HG03558 (cell line): ENCODE measurements around the gene POLD3.
"Not testable (repeated sequence)": the region's sequence is repeated elsewhere in the genome, so short reads cannot be mapped to it uniquely, and the experiment has no call there.

Experiments used
- ATAC-seq: cut with Tn5 transposase; IDR thresholded peaks from one replicate; pipeline ENCODE4 v1.9.1; 2021; ENCODE audit warnings: moderate number of reproducible peaks; ENCODE audit not compliant: unreplicated experiment; ENCODE audit errors: extremely low read depth

POLD3 gene

GRCh38 chr11:74579577-74580270 is 12.7 kb upstream of the POLD3 start:
- ATAC-seq = no peak

DNA sequence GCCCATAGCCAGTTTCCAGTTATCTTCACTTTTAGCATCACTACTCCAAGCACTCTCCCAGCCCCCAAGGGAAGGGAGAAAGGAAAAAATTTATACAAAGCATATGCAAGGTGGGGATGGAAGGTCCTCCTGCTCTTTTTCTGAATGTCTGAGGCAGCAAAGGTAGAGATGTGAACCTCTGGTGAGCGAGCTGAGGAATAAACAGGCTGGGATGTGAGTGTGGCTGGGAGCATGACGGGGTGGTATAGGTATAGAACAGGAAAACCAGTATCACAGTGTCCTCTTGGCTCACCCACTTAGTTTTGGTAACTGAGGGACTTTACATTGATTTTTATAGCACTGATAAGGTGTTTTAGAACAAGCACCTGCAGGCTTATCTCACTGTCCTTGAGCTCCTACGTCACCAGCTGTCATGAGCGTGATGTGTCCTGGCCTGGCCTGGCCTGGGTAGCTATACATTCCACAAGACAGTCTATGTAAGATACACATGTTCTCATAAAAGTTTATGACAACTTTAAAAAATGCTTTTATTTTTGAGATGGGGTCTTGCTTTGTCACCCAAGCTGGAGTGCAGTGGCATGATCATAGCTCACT is 10.3 kb upstream of the POLD3 start:
- no peak for ATAC-seq

- no peak for ATAC-seq
These were observed 9.3 kb upstream of the POLD3 start for GRCh38 chr11:74583024-74583624.

DNA sequence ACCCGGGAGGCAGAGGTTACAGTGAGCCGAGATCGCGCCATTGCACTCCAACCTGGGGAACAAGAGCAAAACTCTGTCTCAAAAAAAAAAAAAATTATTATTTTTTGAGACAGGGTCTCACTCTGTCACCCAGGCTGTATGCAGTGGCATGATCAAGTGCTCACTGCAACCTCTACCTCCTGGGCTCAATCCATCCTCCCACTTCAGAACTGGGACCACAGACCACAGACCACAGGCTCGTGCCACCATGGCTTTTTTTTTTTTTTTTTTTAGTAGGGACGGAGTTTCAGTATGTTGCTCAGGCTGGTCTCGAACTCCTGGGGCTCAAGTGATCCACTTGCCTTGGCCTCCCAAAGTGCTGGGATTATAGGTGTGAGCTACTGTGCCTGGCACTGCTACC is 1.9 kb upstream of the POLD3 start:
- not testable (repeated sequence) for ATAC-seq

DNA sequence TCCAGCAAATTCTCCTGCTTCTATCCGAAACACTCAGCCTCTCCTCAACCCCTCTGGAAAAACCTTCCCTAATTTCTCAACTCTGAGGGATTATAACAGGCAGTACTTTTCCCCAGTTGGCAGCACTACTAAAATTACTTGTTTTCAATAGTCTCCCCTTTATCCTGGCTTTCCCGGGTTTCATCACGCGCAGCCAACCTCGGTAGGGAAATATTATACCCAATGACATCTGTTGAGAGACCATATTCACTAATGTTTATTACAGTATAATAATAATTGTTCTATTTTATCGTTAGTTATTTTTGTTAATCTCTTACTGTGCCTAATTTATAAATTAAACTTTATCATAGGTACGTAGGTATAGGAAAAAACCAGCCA is 330 bp upstream of the POLD3 start:
- ATAC-seq = no peak

DNA sequence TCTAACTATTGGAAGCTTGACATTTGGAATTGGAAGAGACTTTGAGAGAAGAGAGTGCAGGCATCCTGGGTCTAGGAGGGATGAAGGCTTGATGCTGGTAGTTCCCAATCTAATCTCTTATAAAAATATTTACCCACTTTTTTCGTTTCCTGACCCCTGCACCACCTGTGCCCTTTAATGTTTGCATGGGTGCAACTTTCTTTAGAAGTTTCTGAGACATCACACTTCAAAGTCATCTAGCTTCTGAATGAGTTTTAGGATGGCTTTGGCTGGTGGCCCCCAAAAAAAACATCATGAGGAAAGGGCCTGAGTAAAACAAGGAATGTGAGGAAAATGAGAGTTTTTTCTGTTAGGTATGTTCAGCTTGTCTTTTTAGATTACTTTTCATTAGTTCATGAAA is 1.1 kb downstream of the POLD3 start:
- ATAC-seq = no peak

- ATAC-seq = no peak
These were observed 10.5 kb downstream of the POLD3 start for GRCh38 chr11:74602637-74603556.

GRCh38 chr11:74603845-74604244 is 11.5 kb downstream of the POLD3 start:
- no peak for ATAC-seq

- ATAC-seq = no peak
These were observed 11.9 kb downstream of the POLD3 start for GRCh38 chr11:74604311-74604710.

DNA sequence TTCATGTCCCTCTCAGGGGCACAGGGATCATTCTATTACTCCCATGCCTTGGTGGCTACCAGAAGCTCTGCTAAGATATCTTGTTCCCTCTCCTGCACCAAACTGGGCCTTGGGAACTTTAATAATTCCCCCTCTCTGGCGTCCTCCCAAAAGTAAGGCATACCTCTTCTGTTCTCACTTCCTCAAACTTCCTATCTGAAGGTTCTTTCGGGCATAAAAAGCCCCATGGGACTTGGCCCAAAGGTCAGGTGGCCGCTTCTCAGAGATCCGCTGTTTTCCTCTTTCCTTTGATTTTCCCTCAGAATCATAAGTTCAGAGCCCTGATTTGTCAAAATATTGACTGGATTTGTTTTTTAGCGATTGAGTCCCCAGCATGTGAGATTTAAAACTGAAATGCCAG is 13.0 kb downstream of the POLD3 start:
- no peak for ATAC-seq

DNA sequence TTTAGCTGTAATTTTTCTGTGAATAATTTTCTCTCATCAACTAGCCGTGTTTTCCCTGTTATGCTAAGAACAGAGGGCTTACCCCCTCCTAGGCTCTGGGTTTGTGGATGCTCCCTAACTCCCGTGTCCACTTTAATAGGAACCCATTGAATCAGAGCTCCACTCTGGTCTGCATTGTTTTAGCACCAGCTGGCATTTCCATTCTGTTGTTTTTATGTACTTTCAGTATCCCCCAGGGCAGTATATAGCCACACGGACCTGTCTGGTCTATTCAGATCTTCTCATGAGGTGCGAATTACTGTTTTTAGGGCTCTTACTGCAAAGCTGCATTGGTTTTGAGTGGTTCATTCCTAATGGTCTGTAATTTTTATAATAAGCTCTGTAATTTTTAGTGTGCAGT is 16.0 kb downstream of the POLD3 start:
- no peak for ATAC-seq

GRCh38 chr11:74611369-74611861 is 19.0 kb downstream of the POLD3 start:
- no peak for ATAC-seq

DNA sequence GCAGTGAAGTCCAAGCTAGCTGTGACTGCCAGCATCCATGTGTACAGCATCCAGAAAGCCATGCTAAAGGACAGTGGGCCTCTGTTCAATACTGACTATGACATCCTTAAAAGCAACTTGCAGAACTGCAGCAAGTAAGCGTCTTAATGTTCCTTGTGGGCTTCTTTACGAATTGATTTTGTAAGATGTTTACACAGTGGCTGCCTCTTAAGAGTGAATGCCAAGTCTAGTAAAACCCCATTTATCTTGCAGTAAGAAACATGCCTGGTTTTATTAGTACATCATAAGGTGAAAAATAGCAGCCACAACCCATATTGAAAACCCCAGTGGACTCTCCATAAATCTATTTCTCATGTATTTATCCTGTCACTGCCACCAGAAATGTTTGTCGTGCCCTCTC is 20.5 kb downstream of the POLD3 start:
- no peak for ATAC-seq

GRCh38 chr11:74615311-74615710 is 22.9 kb downstream of the POLD3 start:
- no peak for ATAC-seq

DNA sequence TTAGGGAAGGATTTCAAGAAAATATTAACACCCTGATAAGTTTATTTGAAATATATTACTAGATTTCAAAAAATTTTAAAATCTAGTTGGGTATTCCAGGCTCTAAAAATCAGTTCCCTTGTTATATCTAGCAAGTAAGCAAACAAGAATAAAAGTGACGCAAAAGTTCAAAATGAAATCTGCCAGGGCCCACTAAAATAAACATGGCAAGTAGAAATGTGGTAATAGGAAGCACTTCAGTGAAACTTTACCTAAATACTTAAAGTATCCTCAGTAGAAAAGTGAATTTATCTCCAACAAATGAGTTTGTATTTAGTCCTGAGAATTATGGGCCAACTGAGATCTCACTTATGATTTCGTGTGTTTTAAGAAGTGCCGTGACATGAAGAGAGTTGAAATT is 23.6 kb downstream of the POLD3 start:
- no peak for ATAC-seq

DNA sequence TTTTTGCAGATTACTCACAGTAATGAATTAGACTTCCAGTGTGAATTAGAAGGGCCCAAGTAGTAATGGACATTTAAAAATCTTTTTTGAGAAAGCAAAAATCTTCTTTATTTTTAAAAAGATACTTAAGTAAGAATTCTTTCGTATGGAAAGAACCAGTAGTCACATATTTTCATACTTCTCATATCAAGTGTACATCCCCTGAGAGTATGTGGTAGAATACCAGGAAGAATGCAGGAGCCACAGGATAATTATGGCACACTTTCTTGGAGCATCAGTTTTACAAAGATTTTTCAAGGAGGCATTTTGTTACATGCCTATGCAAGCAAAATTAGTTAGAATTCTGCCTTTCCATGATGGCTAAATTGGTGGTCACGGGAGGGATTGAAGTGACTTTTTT is 28.1 kb downstream of the POLD3 start:
- no peak for ATAC-seq

GRCh38 chr11:74626130-74626529 is 33.7 kb downstream of the POLD3 start:
- no peak for ATAC-seq

GRCh38 chr11:74626604-74627003 is 34.2 kb downstream of the POLD3 start:
- ATAC-seq = no peak

- no peak for ATAC-seq
These were observed 35.0 kb downstream of the POLD3 start for GRCh38 chr11:74627381-74627780.

DNA sequence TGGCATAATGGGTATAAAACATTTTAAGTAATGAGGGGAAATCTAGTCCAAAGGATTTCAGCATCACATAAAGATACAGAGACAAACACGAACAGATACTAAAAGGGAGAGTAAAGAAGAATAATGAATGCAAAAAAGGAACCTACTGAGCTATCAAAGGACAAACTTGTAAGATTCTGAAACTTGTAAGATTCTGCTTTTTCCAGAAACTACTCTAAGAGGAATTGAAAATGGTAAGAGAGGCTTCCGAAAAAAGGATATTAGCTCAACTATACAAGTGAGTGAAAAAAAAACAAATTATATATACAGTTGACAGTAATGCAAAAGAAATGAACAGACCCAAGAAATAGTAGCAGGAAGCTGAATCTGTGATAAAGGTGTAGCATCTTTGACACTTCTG is 37.7 kb downstream of the POLD3 start:
- ATAC-seq = no peak
